Adipocyte (in vitro differentiated cells): Measurements from ENCODE around the gene ATN1.

Source experiments
- DNase-seq: peaks from one replicate; pipeline ENCODE4 v3.0.0-alpha.2; 2015; ENCODE audit warnings: low read depth
- H3K27me3 ChIP-seq: replicated peaks from 2 replicates; pipeline ENCODE4 v1.7.0; 2013; ENCODE audit warnings: mild to moderate bottlenecking, low read length, moderate library complexity; ENCODE audit not compliant: control insufficient read depth, insufficient read depth
- H3K36me3 ChIP-seq: 2 replicates; pipeline ENCODE4 v1.7.0; 2013; ENCODE audit warnings: low read length, mild to moderate bottlenecking, moderate library complexity; ENCODE audit not compliant: control insufficient read depth, insufficient read depth, severe bottlenecking
- H3K4me1 ChIP-seq: 2 replicates; pipeline ENCODE4 v1.7.0; 2013; ENCODE audit warnings: mild to moderate bottlenecking, low read length, moderate library complexity; ENCODE audit not compliant: control insufficient read depth, insufficient read depth
- H3K4me3 ChIP-seq: 2 replicates; pipeline ENCODE4 v1.7.0; 2013; ENCODE audit warnings: mild to moderate bottlenecking, low read length, moderate library complexity
- H3K9ac ChIP-seq: 2 replicates; pipeline ENCODE4 v1.7.0; 2013; ENCODE audit warnings: mild to moderate bottlenecking, low read length, moderate library complexity
- H3K9me3 ChIP-seq: 2 replicates; pipeline ENCODE4 v1.7.0; 2013; ENCODE audit warnings: mild to moderate bottlenecking, low read length, moderate library complexity; ENCODE audit not compliant: control insufficient read depth

The ATN1 gene

GRCh38 chr12:6929466-6930452 lies 2.0 kb downstream of the ATN1 start:
- DNase-seq: no peak
- H3K9me3 ChIP-seq: no peaks in the 10 kb centered on the region
- H3K9ac ChIP-seq: peak overlapping the region; percentile 95
- peaks cover 63% of the 10 kb centered on the region for H3K4me1 ChIP-seq
- H3K4me3 ChIP-seq: peak overlapping the region; percentile 96
- H3K27me3 ChIP-seq: no peaks in the 10 kb centered on the region
- H3K36me3 ChIP-seq: peaks cover 27% of the 10 kb centered on the region

GRCh38 chr12:6932766-6933165 lies 5.0 kb downstream of the ATN1 start:
- Histone ChIP-seq H3K4me3 (no peak overlapping the region), H3K9me3 (no peaks in the 10 kb centered on the region), H3K27me3 (no peaks in the 10 kb centered on the region), H3K4me1 (peaks cover 62% of the 10 kb centered on the region), H3K9ac (no peak overlapping the region), H3K36me3 (peaks cover 48% of the 10 kb centered on the region)
- no peak for DNase-seq

- Histone ChIP-seq H3K9me3 (no peaks in the 10 kb centered on the region), H3K36me3 (peaks cover 52% of the 10 kb centered on the region), H3K4me1 (peaks cover 68% of the 10 kb centered on the region), H3K27me3 (no peaks in the 10 kb centered on the region), H3K9ac (peak overlapping the region; percentile 41), H3K4me3 (no peak overlapping the region)
- no peak for DNase-seq
Measured at GRCh38 chr12:6934110-6934509, 6.4 kb downstream of the ATN1 start.

- no peaks in the 10 kb centered on the region for H3K27me3 ChIP-seq
- H3K9me3 ChIP-seq: no peaks in the 10 kb centered on the region
- DNase-seq: no peak
- no peak overlapping the region for H3K4me3 ChIP-seq
- peaks cover 58% of the 10 kb centered on the region for H3K36me3 ChIP-seq
- peak overlapping the region; percentile 41 for H3K9ac ChIP-seq
- H3K4me1 ChIP-seq: peaks cover 60% of the 10 kb centered on the region
Measured at GRCh38 chr12:6935371-6936193, 7.8 kb downstream of the ATN1 start.

GRCh38 chr12:6936194-6936635 lies 8.5 kb downstream of the ATN1 start:
- Histone ChIP-seq H3K9ac (no peak overlapping the region), H3K4me3 (no peak overlapping the region), H3K9me3 (no peaks in the 10 kb centered on the region), H3K27me3 (no peaks in the 10 kb centered on the region), H3K4me1 (peaks cover 56% of the 10 kb centered on the region), H3K36me3 (peaks cover 64% of the 10 kb centered on the region)
- DNase-seq: no peak

- no peak for DNase-seq
- no peaks in the 10 kb centered on the region for H3K27me3 ChIP-seq
- no peak overlapping the region for H3K4me3 ChIP-seq
- H3K9me3 ChIP-seq: no peaks in the 10 kb centered on the region
- peak overlapping the region; percentile 92 for H3K9ac ChIP-seq
- peaks cover 55% of the 10 kb centered on the region for H3K4me1 ChIP-seq
- peaks cover 70% of the 10 kb centered on the region for H3K36me3 ChIP-seq
Measured at GRCh38 chr12:6936636-6937480, 9.1 kb downstream of the ATN1 start.

GRCh38 chr12:6937481-6938352 lies 10.0 kb downstream of the ATN1 start:
- peak overlapping the region; percentile 81 for H3K4me3 ChIP-seq
- peaks cover 64% of the 10 kb centered on the region for H3K36me3 ChIP-seq
- peaks cover 51% of the 10 kb centered on the region for H3K4me1 ChIP-seq
- DNase-seq: peak; percentile 97
- no peaks in the 10 kb centered on the region for H3K27me3 ChIP-seq
- peak overlapping the region; percentile 92 for H3K9ac ChIP-seq
- no peaks in the 10 kb centered on the region for H3K9me3 ChIP-seq

GRCh38 chr12:6938353-6939190 lies 10.8 kb downstream of the ATN1 start:
- no peak for DNase-seq
- H3K4me1 ChIP-seq: peaks cover 54% of the 10 kb centered on the region
- no peaks in the 10 kb centered on the region for H3K27me3 ChIP-seq
- H3K4me3 ChIP-seq: peak overlapping the region; percentile 81
- peaks cover 57% of the 10 kb centered on the region for H3K36me3 ChIP-seq
- peak overlapping the region; percentile 92 for H3K9ac ChIP-seq
- no peaks in the 10 kb centered on the region for H3K9me3 ChIP-seq

- Histone ChIP-seq H3K4me3 (no peak overlapping the region), H3K27me3 (no peaks in the 10 kb centered on the region), H3K9ac (peak overlapping the region; percentile 92), H3K4me1 (peaks cover 50% of the 10 kb centered on the region), H3K9me3 (no peaks in the 10 kb centered on the region), H3K36me3 (peaks cover 51% of the 10 kb centered on the region)
- no peak for DNase-seq
Measured at GRCh38 chr12:6939191-6939540, 11.4 kb downstream of the ATN1 start.
